K562 (cell line): ENCODE data around the gene LPCAT2. TPM values are rescaled to one million over a fixed set of nuclear protein-coding genes. Genes with fewer than 3 reads are reported as not detected.

Source experiments
- CREM ChIP-seq: IDR thresholded peaks from 2 replicates; pipeline ENCODE4 v1.6.1; 2014; ENCODE audit warnings: antibody characterized with exemption, low read depth
- CTCF ChIP-seq, 3 experiments: IDR thresholded peaks in 2 of 3; conservative IDR thresholded peaks in 1 of 3; 2 replicates each; pipeline ENCODE4 v1.5.1; 2011 to 2012; ENCODE audit warnings: low read length in 3 of 3, mild to moderate bottlenecking in 3 of 3, control low read depth in 2 of 3, improper control_type of control experiment in 1 of 3, inconsistent platforms in 1 of 3, low read depth in 1 of 3, mixed read lengths in 1 of 3, moderate library complexity in 1 of 3; ENCODE audit not compliant: insufficient read depth in 2 of 3
- FOS ChIP-seq: IDR thresholded peaks from 3 replicates; pipeline ENCODE4 v1.6.1; 2011; ENCODE audit not compliant: insufficient read length; ENCODE audit errors: extremely low read depth
- FOXA3 ChIP-seq, 2 experiments: fragments of 450-650 bp in 1 of 2; sonication (generic) in 1 of 2; formaldehyde crosslinking; IDR thresholded peaks in 1 of 2; conservative IDR thresholded peaks in 1 of 2; 2 replicates each; pipeline versions ENCODE4 v1.4.0 to v1.8.0; 2020 to 2022; ENCODE audit warnings: mild to moderate bottlenecking in 2 of 2, missing genetic modification reagents in 1 of 2
- FOXJ2 ChIP-seq: fragments of 200-800 bp; sonication (Bioruptor generic); IDR thresholded peaks from 2 replicates; pipeline ENCODE4 v1.6.1; 2016; ENCODE audit warnings: missing genetic modification characterization, missing compliant biosample characterization
- FOXK2 ChIP-seq, 2 experiments: fragments of 450-650 bp; IDR thresholded peaks in 1 of 2; conservative IDR thresholded peaks in 1 of 2; 2 replicates each; pipeline ENCODE4 v1.6.1; 2016; ENCODE audit warnings: low read depth in 2 of 2, mild to moderate bottlenecking in 1 of 2
- KDM2B ChIP-seq: fragments of 250-450 bp; sonication (Bioruptor Pico); IDR thresholded peaks from 2 replicates; pipeline ENCODE4 v1.8.0; 2021; ENCODE audit warnings: mild to moderate bottlenecking, moderate library complexity
- LCOR ChIP-seq: sonication (generic); formaldehyde crosslinking; IDR thresholded peaks from 2 replicates; pipeline ENCODE4 v1.8.0; 2022; ENCODE audit warnings: mild to moderate bottlenecking, missing genetic modification reagents
- LEF1 ChIP-seq: fragments of 450-650 bp; IDR thresholded peaks from 2 replicates; pipeline ENCODE4 v1.6.1; 2016; ENCODE audit warnings: mild to moderate bottlenecking
- NR2C1 ChIP-seq, 2 experiments: fragments of 450-650 bp; IDR thresholded peaks; 2 replicates each; pipeline ENCODE4 v1.6.1; 2017; ENCODE audit warnings: mild to moderate bottlenecking in 2 of 2, antibody characterized with exemption in 1 of 2, inconsistent platforms in 1 of 2, missing compliant biosample characterization in 1 of 2, missing genetic modification characterization in 1 of 2
- PHF8 ChIP-seq: fragments of 200-600 bp; sonication (generic); IDR thresholded peaks from 2 replicates; pipeline ENCODE4 v1.6.1; 2012; ENCODE audit warnings: mixed run types, mild to moderate bottlenecking, inconsistent platforms, low read length, moderate library complexity, borderline replicate concordance
- SETDB1 ChIP-seq: IDR thresholded peaks from one replicate; pipeline ENCODE4 v1.6.1; 2012; ENCODE audit warnings: low read length, control low read depth, inconsistent platforms
- ZKSCAN8 ChIP-seq: fragments of 200-800 bp; sonication (Bioruptor generic); IDR thresholded peaks from 2 replicates; pipeline ENCODE4 v1.6.1; 2016; ENCODE audit warnings: missing genetic modification characterization, missing compliant biosample characterization
- ZNF583 ChIP-seq: fragments of 250-450 bp; sonication (Bioruptor Pico); IDR thresholded peaks from 2 replicates; pipeline ENCODE4 v1.4.0; 2020
- polyA plus RNA-seq, 8 experiments: library from polyadenylated mRNA; depleted of rRNA in 4 of 8; stranded (reverse) in 5 of 8; unstranded in 3 of 8; fragments of >200 nt; fragmentation: Nextera tagmentation in 2 of 8; fragmentation: Illumina TruSeq in 1 of 8; extraction: Ambion mirVana in 2 of 8; extraction: Trizol in 1 of 8; gene quantifications; 2 replicates each; pipeline versions ENCODE4 v1.2.1 to v1.2.3, GENCODE V29; 2011 to 2014; ENCODE audit warnings: inconsistent platforms in 1 of 8, missing spikeins in 1 of 8
- total RNA-seq, 7 experiments: library from RNA; depleted of rRNA in 6 of 7; stranded (reverse); fragments of >200 nt in 6 of 7; fragmentation: Illumina TruSeq in 2 of 7; extraction: Trizol in 2 of 7; gene quantifications; 2 replicates each; pipeline versions ENCODE4 v1.2.1 to v1.2.3, GENCODE V29; 2011 to 2021; ENCODE audit warnings: low replicate concordance in 1 of 7
- TF ChIP-seq, protein P1 (sequence below): fragments of 250-450 bp; sonication (Bioruptor Pico); IDR thresholded peaks from 2 replicates; pipeline ENCODE4 v1.8.0; 2022; ENCODE audit warnings: inconsistent platforms, mild to moderate bottlenecking, moderate library complexity, borderline replicate concordance
- TF ChIP-seq, protein P2 (sequence below): fragments of 250-450 bp; sonication (Bioruptor Pico); IDR thresholded peaks from 2 replicates; pipeline ENCODE4 v1.5.1; 2021; ENCODE audit warnings: mild to moderate bottlenecking
- TF ChIP-seq, protein P3 (sequence below): fragments of 450-650 bp; IDR thresholded peaks from 2 replicates; pipeline ENCODE4 v1.6.1; 2017; ENCODE audit warnings: antibody characterized with exemption

Gene LPCAT2
- total and polyA plus RNA-seq, 9 of the 15 experiments (the other 6 are each of a cell fraction or from before 2014, with no cell fraction given): 2.9 to 15.0 (median 7.3) TPM

DNA sequence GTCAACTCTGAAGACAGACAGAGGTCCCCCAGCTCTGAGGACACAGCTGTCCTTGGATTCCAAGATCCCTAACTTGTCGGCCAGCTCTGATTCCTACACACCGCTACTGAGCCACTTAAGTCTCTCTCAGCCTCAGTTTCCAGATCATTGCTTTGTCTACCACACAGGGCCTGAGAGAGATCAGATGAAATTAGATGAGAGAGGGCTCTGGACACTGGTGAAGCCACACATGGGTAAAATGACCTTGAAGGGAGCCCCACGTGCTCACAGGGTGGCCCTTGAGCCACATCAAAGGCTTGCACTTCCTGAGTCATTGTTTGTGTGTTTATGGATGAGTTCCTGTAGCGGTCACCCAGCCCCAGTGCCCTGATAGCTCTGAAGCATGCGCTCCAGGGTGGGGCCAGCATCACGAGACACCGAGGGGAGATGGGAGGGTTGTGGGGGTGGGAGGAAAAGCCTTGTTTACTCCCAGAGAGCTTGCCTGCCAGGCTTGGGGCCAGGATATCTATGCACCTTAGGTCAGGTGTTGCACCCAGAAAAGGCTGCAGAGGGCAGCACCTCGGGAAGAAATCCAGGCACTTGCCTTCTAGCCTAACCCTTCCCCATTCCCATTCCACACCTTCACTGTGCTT lies 114.2 kb downstream of the LPCAT2 start (continued):
- TF ChIP-seq, protein P1, sequence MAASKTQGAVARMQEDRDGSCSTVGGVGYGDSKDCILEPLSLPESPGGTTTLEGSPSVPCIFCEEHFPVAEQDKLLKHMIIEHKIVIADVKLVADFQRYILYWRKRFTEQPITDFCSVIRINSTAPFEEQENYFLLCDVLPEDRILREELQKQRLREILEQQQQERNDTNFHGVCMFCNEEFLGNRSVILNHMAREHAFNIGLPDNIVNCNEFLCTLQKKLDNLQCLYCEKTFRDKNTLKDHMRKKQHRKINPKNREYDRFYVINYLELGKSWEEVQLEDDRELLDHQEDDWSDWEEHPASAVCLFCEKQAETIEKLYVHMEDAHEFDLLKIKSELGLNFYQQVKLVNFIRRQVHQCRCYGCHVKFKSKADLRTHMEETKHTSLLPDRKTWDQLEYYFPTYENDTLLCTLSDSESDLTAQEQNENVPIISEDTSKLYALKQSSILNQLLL (CRISPR knock-in tag): no peak
- TF ChIP-seq LCOR (CRISPR knock-in tag) (0 out of 2 replicates have a peak, but pooled peaks have one; percentile 31), KDM2B (CRISPR knock-in tag) (no peak), NR2C1 (IDR thresholded peaks at IDR 0.05) (no peak), NR2C1 (tag; IDR thresholded peaks at IDR 0.05) (peak; percentile 71), CTCF (IDR thresholded peaks at IDR 0.05 in 2 of 3, conservative IDR thresholded peaks at IDR 0.05 in 1 of 3; ENCODE audit: insufficient read depth in 2 of 3, low read depth in 1 of 3, low read length in 3 of 3) (peak; percentile 45 to 55 (median 53)), PHF8 (no peak), FOXJ2 (tag) (peak; percentile 98), ZKSCAN8 (CRISPR knock-in tag) (0 out of 2 replicates have a peak, but pooled peaks have one; percentile 35), FOXA3 (CRISPR knock-in tag; conservative IDR thresholded peaks at IDR 0.05 in 1 of 2, IDR thresholded peaks at IDR 0.05 in 1 of 2) (peak in 1 of 2 experiments; percentile 70; a peak in 2 of 4 replicates), ZNF583 (CRISPR knock-in tag) (peak; percentile 18; the same call in 1 of the 2 replicates), CREM (0 out of 2 replicates have a peak, but pooled peaks have one; percentile 24), SETDB1 (no peak), LEF1 (peak; percentile 100), FOXK2 (conservative IDR thresholded peaks at IDR 0.05 in 1 of 2, IDR thresholded peaks at IDR 0.05 in 1 of 2; ENCODE audit: low read depth in 2 of 2) (peak; percentile 80 to 86), FOS (no peak)
- TF ChIP-seq, protein P2, sequence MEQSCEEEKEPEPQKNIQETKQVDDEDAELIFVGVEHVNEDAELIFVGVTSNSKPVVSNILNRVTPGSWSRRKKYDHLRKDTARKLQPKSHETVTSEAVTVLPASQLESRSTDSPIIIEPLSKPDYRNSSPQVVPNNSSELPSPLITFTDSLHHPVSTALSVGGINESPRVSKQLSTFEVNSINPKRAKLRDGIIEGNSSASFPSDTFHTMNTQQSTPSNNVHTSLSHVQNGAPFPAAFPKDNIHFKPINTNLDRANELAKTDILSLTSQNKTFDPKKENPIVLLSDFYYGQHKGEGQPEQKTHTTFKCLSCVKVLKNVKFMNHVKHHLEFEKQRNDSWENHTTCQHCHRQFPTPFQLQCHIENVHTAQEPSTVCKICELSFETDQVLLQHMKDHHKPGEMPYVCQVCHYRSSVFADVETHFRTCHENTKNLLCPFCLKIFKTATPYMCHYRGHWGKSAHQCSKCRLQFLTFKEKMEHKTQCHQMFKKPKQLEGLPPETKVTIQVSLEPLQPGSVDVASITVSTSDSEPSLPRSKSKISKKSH (CRISPR knock-in tag): no peak
- TF ChIP-seq, protein P3, sequence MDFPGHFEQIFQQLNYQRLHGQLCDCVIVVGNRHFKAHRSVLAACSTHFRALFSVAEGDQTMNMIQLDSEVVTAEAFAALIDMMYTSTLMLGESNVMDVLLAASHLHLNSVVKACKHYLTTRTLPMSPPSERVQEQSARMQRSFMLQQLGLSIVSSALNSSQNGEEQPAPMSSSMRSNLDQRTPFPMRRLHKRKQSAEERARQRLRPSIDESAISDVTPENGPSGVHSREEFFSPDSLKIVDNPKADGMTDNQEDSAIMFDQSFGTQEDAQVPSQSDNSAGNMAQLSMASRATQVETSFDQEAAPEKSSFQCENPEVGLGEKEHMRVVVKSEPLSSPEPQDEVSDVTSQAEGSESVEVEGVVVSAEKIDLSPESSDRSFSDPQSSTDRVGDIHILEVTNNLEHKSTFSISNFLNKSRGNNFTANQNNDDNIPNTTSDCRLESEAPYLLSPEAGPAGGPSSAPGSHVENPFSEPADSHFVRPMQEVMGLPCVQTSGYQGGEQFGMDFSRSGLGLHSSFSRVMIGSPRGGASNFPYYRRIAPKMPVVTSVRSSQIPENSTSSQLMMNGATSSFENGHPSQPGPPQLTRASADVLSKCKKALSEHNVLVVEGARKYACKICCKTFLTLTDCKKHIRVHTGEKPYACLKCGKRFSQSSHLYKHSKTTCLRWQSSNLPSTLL: no peak
